Endodermal cell (in vitro differentiated cells): Measurements from ENCODE around the gene ARMC2. TPM values are rescaled to one million over a fixed set of nuclear protein-coding genes. Genes with fewer than 3 reads are reported as not detected.

Experiments
- DNase-seq: peaks from one replicate; pipeline ENCODE4 v3.0.0-alpha.2; 2017
- H3K27ac ChIP-seq: 2 replicates; pipeline ENCODE4 v1.5.1; 2013; ENCODE audit warnings: mild to moderate bottlenecking, low read depth, low read length, moderate library complexity
- H3K27me3 ChIP-seq: 2 replicates; pipeline ENCODE4 v1.6.1; 2013; ENCODE audit warnings: mild to moderate bottlenecking, low read length, moderate library complexity; ENCODE audit not compliant: insufficient read depth, control insufficient read depth, poor library complexity, severe bottlenecking
- H3K36me3 ChIP-seq: 2 replicates; pipeline ENCODE4 v1.7.0; 2013; ENCODE audit warnings: mild to moderate bottlenecking, low read length, moderate library complexity; ENCODE audit not compliant: control insufficient read depth, insufficient read depth
- H3K4me1 ChIP-seq: one replicate; pipeline ENCODE4 v1.7.0; 2013; ENCODE audit warnings: low read length; ENCODE audit not compliant: control insufficient read depth, insufficient read depth
- H3K4me3 ChIP-seq: 2 replicates; pipeline ENCODE4 v1.5.1; 2013; ENCODE audit warnings: mild to moderate bottlenecking, low read length, moderate library complexity
- H3K9ac ChIP-seq: 2 replicates; pipeline ENCODE4 v1.6.1; 2013; ENCODE audit warnings: mild to moderate bottlenecking, low read length, moderate library complexity; ENCODE audit not compliant: poor library complexity, severe bottlenecking; ENCODE audit errors: extremely low read depth
- H3K9me3 ChIP-seq: 2 replicates; pipeline ENCODE4 v1.6.1; 2013; ENCODE audit warnings: mild to moderate bottlenecking, low read length, moderate library complexity; ENCODE audit not compliant: control insufficient read depth
- H3K27ac Mint-ChIP-seq: 2 replicates; pipeline ENCODE4 v1.8.0; 2020; ENCODE audit warnings: mixed read lengths
- H3K27me3 Mint-ChIP-seq: 2 replicates; pipeline ENCODE4 v1.8.0; 2021; ENCODE audit warnings: mild to moderate bottlenecking, mixed read lengths; ENCODE audit not compliant: insufficient read depth
- H3K36me3 Mint-ChIP-seq: 2 replicates; pipeline ENCODE4 v1.8.0; 2020; ENCODE audit warnings: low read depth, mixed read lengths
- H3K4me1 Mint-ChIP-seq: 2 replicates; pipeline ENCODE4 v1.8.0; 2020; ENCODE audit warnings: mixed read lengths
- H3K4me3 Mint-ChIP-seq: 2 replicates; pipeline ENCODE4 v1.8.0; 2020; ENCODE audit warnings: mild to moderate bottlenecking, moderate library complexity, mixed read lengths
- H3K9me3 Mint-ChIP-seq: 2 replicates; pipeline ENCODE4 v1.8.0; 2020; ENCODE audit warnings: mild to moderate bottlenecking, mixed read lengths
- CTCF ChIP-seq: fragments of 200-600 bp; sonication (generic); conservative IDR thresholded peaks from 2 replicates; pipeline ENCODE4 v1.5.0; 2021; ENCODE audit warnings: antibody characterized with exemption, mild to moderate bottlenecking
- WGBS, 2 experiments: methylation state at CpG; one replicate each; pipeline versions ENCODE4 v1.1.5 to v1.1.7; 2013; ENCODE audit warnings: missing lambda C conversion rate in 2 of 2, mixed read lengths in 1 of 2; ENCODE audit not compliant: insufficient coverage in 1 of 2, insufficient read length in 1 of 2; 5-methylcytosine and 5-hydroxymethylcytosine counted together
- total RNA-seq, 2 donors: library from RNA; stranded (reverse); fragmentation: NEBNext Ultra II Directional in 1 of 2; extraction: Animal tissue kit (Norgen Biotek cat#: 25700) in 1 of 2; gene quantifications; 2 replicates in 1 of 2; 3 replicates in 1 of 2; pipeline ENCODE4 v1.2.1, GENCODE V29; 2021

Gene ARMC2
- total RNA-seq, 2 donors from 2014 or later = 7.1 to 8.3 TPM

- no peak overlapping the region for H3K27ac Mint-ChIP-seq
- H3K4me3 Mint-ChIP-seq = no peak overlapping the region
- Histone ChIP-seq H3K9me3 (no peaks in the 10 kb centered on the region), H3K9ac (no peak overlapping the region), H3K4me3 (no peak overlapping the region), H3K27me3 (no peaks in the 10 kb centered on the region), H3K4me1 (no peaks in the 10 kb centered on the region), H3K27ac (no peak overlapping the region), H3K36me3 (no peaks in the 10 kb centered on the region)
- no peak for TF ChIP-seq CTCF
- WGBS, 2 experiments = 89 to 94% methylated on average over 3 to 5 of the region's 5 CpGs
- H3K27me3 Mint-ChIP-seq = peaks cover 2% of the 10 kb centered on the region
- no peaks in the 10 kb centered on the region for H3K36me3 Mint-ChIP-seq
- peaks cover 8% of the 10 kb centered on the region for H3K4me1 Mint-ChIP-seq
- H3K9me3 Mint-ChIP-seq = no peaks in the 10 kb centered on the region
- no peak for DNase-seq
Measured at GRCh38 chr6:108947114-108947854, 99.1 kb downstream of the ARMC2 start.

- Mint-ChIP-seq H3K27ac (no peak overlapping the region), H3K9me3 (no peaks in the 10 kb centered on the region), H3K4me1 (peaks cover 4% of the 10 kb centered on the region), H3K36me3 (no peaks in the 10 kb centered on the region), H3K27me3 (peaks cover 2% of the 10 kb centered on the region), H3K4me3 (no peak overlapping the region)
- TF ChIP-seq CTCF = no peak
- Histone ChIP-seq H3K9ac (no peak overlapping the region), H3K27ac (no peak overlapping the region), H3K27me3 (no peaks in the 10 kb centered on the region), H3K4me3 (no peak overlapping the region), H3K4me1 (no peaks in the 10 kb centered on the region), H3K9me3 (no peaks in the 10 kb centered on the region), H3K36me3 (no peaks in the 10 kb centered on the region)
- no peak for DNase-seq
- WGBS, 2 experiments = 91 to 96% methylated on average over 6 to 7 of the region's 7 CpGs
Measured at GRCh38 chr6:108948181-108948661, 100.0 kb downstream of the ARMC2 start.

- H3K27me3 Mint-ChIP-seq = peaks cover 2% of the 10 kb centered on the region
- Histone ChIP-seq H3K27me3 (no peaks in the 10 kb centered on the region), H3K9ac (no peak overlapping the region), H3K27ac (no peak overlapping the region), H3K9me3 (no peaks in the 10 kb centered on the region), H3K4me3 (no peak overlapping the region), H3K4me1 (no peaks in the 10 kb centered on the region), H3K36me3 (no peaks in the 10 kb centered on the region)
- WGBS, 2 experiments = 82 to 91% methylated on average over 7 to 16 of the region's 16 CpGs
- no peak overlapping the region for H3K4me3 Mint-ChIP-seq
- no peak for TF ChIP-seq CTCF
- peaks cover 4% of the 10 kb centered on the region for H3K4me1 Mint-ChIP-seq
- H3K9me3 Mint-ChIP-seq = no peaks in the 10 kb centered on the region
- no peak overlapping the region for H3K27ac Mint-ChIP-seq
- no peak for DNase-seq
- no peaks in the 10 kb centered on the region for H3K36me3 Mint-ChIP-seq
Measured at GRCh38 chr6:108951351-108951953, 103.2 kb downstream of the ARMC2 start.
